ENCODE data around the gene USP34. TPM values are rescaled to one million over a fixed set of nuclear protein-coding genes. Genes with fewer than 3 reads are reported as not detected.

The USP34 gene
- total and polyA plus RNA-seq, 2 of the 8 experiments (the other 6 are each of a cell fraction or from before 2014, with no cell fraction given), result 56.7 to 91.7 TPM

- no peak for TF ChIP-seq POLR2AphosphoS5 (IDR thresholded peaks at IDR 0.05; ENCODE audit: low read depth, low read length)
- 0 out of 4 replicates have a peak, but pooled peaks of 1 of the 2 experiments have one; percentile 1 for TF ChIP-seq RAD21 (IDR thresholded peaks at IDR 0.05 in 1 of 2, conservative IDR thresholded peaks at IDR 0.05 in 1 of 2; ENCODE audit: low read depth in 2 of 2, low read length in 2 of 2)
- TF ChIP-seq NRF1 (IDR thresholded peaks at IDR 0.05; ENCODE audit: low read depth, low read length), result no peak
These were observed 550 bp downstream of the USP34 start (continued) for GRCh38 chr2:61470122-61470951.

All from H1 (cell line).